IPS DF 4.7 (cell line): ENCODE data around the gene TOB1.

ENCODE experiments used
- DNase-seq: peaks from one replicate; pipeline ENCODE4 v3.0.0-alpha.2; 2013; ENCODE audit warnings: low spot score; ENCODE audit errors: extremely low read depth

Gene TOB1

GRCh38 chr17:50845240-50846147, 20.7 kb downstream of the TOB1 start:
- no peak for DNase-seq

- DNase-seq: no peak
Observed at GRCh38 chr17:50844117-50844700, 21.9 kb downstream of the TOB1 start.

GRCh38 chr17:50843150-50843905, 22.8 kb downstream of the TOB1 start:
- DNase-seq: no peak

GRCh38 chr17:50842506-50843149, 23.5 kb downstream of the TOB1 start:
- no peak for DNase-seq

- DNase-seq: no peak
Observed at GRCh38 chr17:50841949-50842354, 24.2 kb downstream of the TOB1 start.

- DNase-seq: no peak
Observed at GRCh38 chr17:50841277-50841948, 24.7 kb downstream of the TOB1 start.

- DNase-seq: no peak
Observed at GRCh38 chr17:50840311-50840851, 25.8 kb downstream of the TOB1 start.

GRCh38 chr17:50839591-50840310, 26.4 kb downstream of the TOB1 start:
- DNase-seq: no peak

- DNase-seq: no peak
Observed at GRCh38 chr17:50837980-50838954, 27.9 kb downstream of the TOB1 start.

- no peak for DNase-seq
Observed at GRCh38 chr17:50837286-50837979, 28.7 kb downstream of the TOB1 start.

GRCh38 chr17:50836826-50837225, 29.3 kb downstream of the TOB1 start:
- no peak for DNase-seq

GRCh38 chr17:50835301-50836234, 30.6 kb downstream of the TOB1 start, which contains the start of gene WFIKKN2:
TSS of gene WFIKKN2 (plus strand) at chr17:50835586. CDS start at chr17:50835938, 352 bp downstream.
- no peak for DNase-seq

GRCh38 chr17:50834429-50835300, 31.5 kb downstream of the TOB1 start:
- no peak for DNase-seq

GRCh38 chr17:50833510-50834428, 32.4 kb downstream of the TOB1 start:
- DNase-seq: no peak

- DNase-seq: no peak
Observed at GRCh38 chr17:50832864-50833381, 33.2 kb downstream of the TOB1 start.
